Endothelial cell of hepatic sinusoid (primary cell): Measurements from ENCODE around the gene DAGLA.
"Not testable (repeated sequence)": the region's sequence is repeated elsewhere in the genome, so short reads cannot be mapped to it uniquely, and the experiment has no call there.

Experiments
- in situ Hi-C: cut with HindIII; loops from 2 replicates; pipeline ENCODE4 v1.10.0; 2017; ENCODE audit warnings: low sequenced_read_pairs

DAGLA gene

GRCh38 chr11:61660997-61661396 is 19.2 kb upstream of the DAGLA start:
- in situ Hi-C loops, result not testable (repeated sequence)

- in situ Hi-C loops, result no loop called here
Observed at GRCh38 chr11:61666684-61667297, 13.4 kb upstream of the DAGLA start.

- in situ Hi-C loops, result no loop called here
Observed at GRCh38 chr11:61667684-61668305, 12.4 kb upstream of the DAGLA start.

GRCh38 chr11:61669417-61669816 is 10.8 kb upstream of the DAGLA start:
- in situ Hi-C loops, result no loop called here

GRCh38 chr11:61670626-61671025 is 9.6 kb upstream of the DAGLA start:
- in situ Hi-C loops, result no loop called here

GRCh38 chr11:61671527-61671926 is 8.7 kb upstream of the DAGLA start:
- in situ Hi-C loops, result no loop called here

GRCh38 chr11:61673946-61674467 is 6.2 kb upstream of the DAGLA start:
- in situ Hi-C loops, result not testable (repeated sequence)

GRCh38 chr11:61675826-61676225 is 4.4 kb upstream of the DAGLA start:
- in situ Hi-C loops, result no loop called here

GRCh38 chr11:61679296-61679695 is 895 bp upstream of the DAGLA start:
- in situ Hi-C loops, result no loop called here

GRCh38 chr11:61680622-61681221 is 531 bp downstream of the DAGLA start:
- in situ Hi-C loops, result loop anchor here (5.0 kb wide), 1 partner anchor 57 kb away; no protein-coding TSS in a partner anchor

GRCh38 chr11:61682093-61682732 is 2.0 kb downstream of the DAGLA start:
- in situ Hi-C loops, result loop anchor here (5.0 kb wide), 1 partner anchor 55 kb away; no protein-coding TSS in a partner anchor

- in situ Hi-C loops, result loop anchor here (5.0 kb wide), 1 partner anchor 54 kb away; no protein-coding TSS in a partner anchor
Observed at GRCh38 chr11:61682906-61683675, 2.9 kb downstream of the DAGLA start.

GRCh38 chr11:61683961-61684869 is 4.0 kb downstream of the DAGLA start:
- in situ Hi-C loops, result loop anchor here (5.0 kb wide), 1 partner anchor 53 kb away; no protein-coding TSS in a partner anchor

- in situ Hi-C loops, result loop anchor here (5.0 kb wide), 1 partner anchor 52 kb away; no protein-coding TSS in a partner anchor
Observed at GRCh38 chr11:61684870-61685616, 4.9 kb downstream of the DAGLA start.

GRCh38 chr11:61685617-61685967 is 5.4 kb downstream of the DAGLA start:
- in situ Hi-C loops, result no loop called here

- in situ Hi-C loops, result no loop called here
Observed at GRCh38 chr11:61686066-61686465, 5.9 kb downstream of the DAGLA start.

GRCh38 chr11:61686469-61686868 is 6.3 kb downstream of the DAGLA start:
- in situ Hi-C loops, result no loop called here

- in situ Hi-C loops, result no loop called here
Observed at GRCh38 chr11:61687420-61687819, 7.2 kb downstream of the DAGLA start.
